SH-SY5Y (cell line): Measurements from ENCODE around the gene CHST9.

Source experiments
- GATA2 ChIP-seq: IDR thresholded peaks from 2 replicates; pipeline ENCODE4 v1.6.1; 2011; ENCODE audit warnings: mild to moderate bottlenecking, low read depth, low read length
- GATA3 ChIP-seq: IDR thresholded peaks from 2 replicates; pipeline ENCODE4 v1.6.1; 2011; ENCODE audit warnings: low read depth, mild to moderate bottlenecking, low read length, moderate library complexity

Gene CHST9

GRCh38 chr18:27135504-27136207, 49.5 kb downstream of the CHST9 start:
- TF ChIP-seq GATA2 (no peak), GATA3 (no peak)

- TF ChIP-seq GATA2 (no peak), GATA3 (no peak)
Measured at GRCh38 chr18:27130065-27130630, 55.0 kb downstream of the CHST9 start.

GRCh38 chr18:27124196-27124595, 60.9 kb downstream of the CHST9 start:
- no peak for TF ChIP-seq GATA2

GRCh38 chr18:27121108-27121507, 64.0 kb downstream of the CHST9 start:
- TF ChIP-seq GATA2 (no peak), GATA3 (no peak)

GRCh38 chr18:27120246-27120645, 64.9 kb downstream of the CHST9 start:
- no peak for TF ChIP-seq GATA2
- TF ChIP-seq GATA3 = no peak

GRCh38 chr18:27118973-27119372, 66.1 kb downstream of the CHST9 start:
- TF ChIP-seq GATA2 = no peak
- no peak for TF ChIP-seq GATA3

- TF ChIP-seq GATA2 = no peak
- no peak for TF ChIP-seq GATA3
Measured at GRCh38 chr18:27114842-27115241, 70.3 kb downstream of the CHST9 start.

GRCh38 chr18:27113358-27113757, 71.8 kb downstream of the CHST9 start:
- TF ChIP-seq GATA3 (no peak), GATA2 (no peak)

- TF ChIP-seq GATA3 = no peak
Measured at GRCh38 chr18:27110319-27110718, 74.8 kb downstream of the CHST9 start.

GRCh38 chr18:27109451-27109850, 75.7 kb downstream of the CHST9 start:
- TF ChIP-seq GATA2 = no peak
- TF ChIP-seq GATA3 = no peak

GRCh38 chr18:27108842-27109241, 76.3 kb downstream of the CHST9 start:
- TF ChIP-seq GATA2 (no peak), GATA3 (no peak)

GRCh38 chr18:27104743-27105142, 80.4 kb downstream of the CHST9 start:
- TF ChIP-seq GATA2 (no peak), GATA3 (no peak)

- TF ChIP-seq GATA2 (no peak), GATA3 (no peak)
Measured at GRCh38 chr18:27094621-27095020, 90.5 kb downstream of the CHST9 start.

- TF ChIP-seq GATA2 (no peak), GATA3 (no peak)
Measured at GRCh38 chr18:27081701-27082100, 103.4 kb downstream of the CHST9 start.

- TF ChIP-seq GATA2 (no peak), GATA3 (no peak)
Measured at GRCh38 chr18:27075828-27076227, 109.3 kb downstream of the CHST9 start.
